HEK293 (cell line): Measurements from ENCODE around the gene EEF1AKMT3.

Experiments used
- CTCF ChIA-PET: fragments of 350-600 bp; formaldehyde crosslinking; extraction: SDS; loops from one replicate; lab custom pipeline; 2021; ENCODE audit warnings: antibody characterized with exemption; lab: Yijun Ruan, JAX
- POLR2A ChIA-PET: fragments of 300-600 bp; formaldehyde crosslinking; extraction: SDS; loops from one replicate; lab custom pipeline; 2020; ENCODE audit warnings: antibody characterized with exemption, inconsistent platforms; lab: Yijun Ruan, JAX
- H3K27ac ChIP-seq: fragments of 200-500 bp; sonication (Bioruptor generic); 2 replicates; pipeline ENCODE4 v1.5.1; 2014; ENCODE audit warnings: low read depth, low read length, control low read depth, inconsistent platforms; ENCODE audit errors: extremely low read depth
- H3K36me3 ChIP-seq, 2 experiments: fragments of 200-500 bp in 1 of 2; sonication (Bioruptor generic) in 1 of 2; 1 replicate in 1 of 2; 2 replicates in 1 of 2; pipeline ENCODE4 v1.5.1; 2014 to 2017; ENCODE audit warnings: inconsistent platforms in 2 of 2, low read length in 2 of 2; ENCODE audit not compliant: control insufficient read depth in 2 of 2, insufficient read depth in 1 of 2
- H3K4me1 ChIP-seq: fragments of 200-500 bp; sonication (Bioruptor generic); 2 replicates; pipeline ENCODE4 v1.5.1; 2014; ENCODE audit warnings: mild to moderate bottlenecking, low read length, inconsistent platforms; ENCODE audit not compliant: control insufficient read depth, insufficient read depth
- H3K4me3 ChIP-seq: 2 replicates; pipeline ENCODE4 v1.5.1; 2011; ENCODE audit warnings: low read depth, mild to moderate bottlenecking, control low read depth, low read length, moderate library complexity
- H3K9me3 ChIP-seq: fragments of 200-500 bp; sonication (Bioruptor generic); 2 replicates; pipeline ENCODE4 v1.5.1; 2014; ENCODE audit warnings: low read depth, low read length, inconsistent platforms; ENCODE audit not compliant: control insufficient read depth, insufficient read depth
- KLF1 ChIP-seq: fragments of 450-650 bp; formaldehyde crosslinking; IDR thresholded peaks from 2 replicates; pipeline ENCODE4 v1.5.1; 2016; ENCODE audit warnings: missing biosample characterization, missing genetic modification characterization
- RBAK ChIP-seq: fragments of 450-650 bp; formaldehyde crosslinking; IDR thresholded peaks from 2 replicates; pipeline ENCODE4 v1.5.1; 2016; ENCODE audit warnings: missing biosample characterization, missing genetic modification characterization
- SALL2 ChIP-seq: fragments of 450-650 bp; formaldehyde crosslinking; IDR thresholded peaks from 2 replicates; pipeline ENCODE4 v1.5.0; 2017; ENCODE audit warnings: missing biosample characterization, mild to moderate bottlenecking, missing genetic modification characterization, borderline replicate concordance
- ZBTB1 ChIP-seq: fragments of 450-650 bp; formaldehyde crosslinking; IDR thresholded peaks from 2 replicates; pipeline ENCODE4 v1.5.1; 2016; ENCODE audit warnings: missing biosample characterization, missing genetic modification characterization
- ZBTB8A ChIP-seq: fragments of 450-650 bp; formaldehyde crosslinking; IDR thresholded peaks from 2 replicates; pipeline ENCODE4 v1.5.1; 2016; ENCODE audit warnings: missing biosample characterization, missing genetic modification characterization
- ZIC2 ChIP-seq: fragments of 450-650 bp; formaldehyde crosslinking; IDR thresholded peaks from 2 replicates; pipeline ENCODE4 v1.5.1; 2016; ENCODE audit warnings: missing biosample characterization, missing genetic modification characterization
- ZNF184 ChIP-seq: fragments of 450-650 bp; IDR thresholded peaks from 2 replicates; pipeline ENCODE4 v1.5.1; 2018; ENCODE audit warnings: missing biosample characterization, mild to moderate bottlenecking, missing genetic modification characterization
- ZNF211 ChIP-seq: fragments of 450-650 bp; formaldehyde crosslinking; IDR thresholded peaks from 2 replicates; pipeline ENCODE4 v1.5.1; 2016; ENCODE audit warnings: low read depth, missing biosample characterization, missing genetic modification characterization
- ZNF404 ChIP-seq: fragments of 450-650 bp; formaldehyde crosslinking; IDR thresholded peaks from 2 replicates; pipeline ENCODE4 v1.5.1; 2017; ENCODE audit warnings: missing biosample characterization, missing genetic modification characterization
- ZNF585B ChIP-seq: fragments of 450-650 bp; formaldehyde crosslinking; IDR thresholded peaks from 2 replicates; pipeline ENCODE4 v1.5.1; 2016; ENCODE audit warnings: missing biosample characterization, missing genetic modification characterization
- TF ChIP-seq, protein P1 (sequence below): fragments of 450-650 bp; formaldehyde crosslinking; IDR thresholded peaks from 2 replicates; pipeline ENCODE4 v1.5.1; 2016; ENCODE audit warnings: missing biosample characterization, missing genetic modification characterization
- TF ChIP-seq, protein P2 (sequence below): fragments of 450-650 bp; formaldehyde crosslinking; IDR thresholded peaks from 2 replicates; pipeline ENCODE4 v1.5.1; 2017; ENCODE audit warnings: missing biosample characterization, missing genetic modification characterization
- TF ChIP-seq, protein P3 (sequence below): fragments of 450-650 bp; formaldehyde crosslinking; IDR thresholded peaks from 2 replicates; pipeline ENCODE4 v1.5.1; 2016; ENCODE audit warnings: missing biosample characterization, missing genetic modification characterization

Gene EEF1AKMT3

DNA sequence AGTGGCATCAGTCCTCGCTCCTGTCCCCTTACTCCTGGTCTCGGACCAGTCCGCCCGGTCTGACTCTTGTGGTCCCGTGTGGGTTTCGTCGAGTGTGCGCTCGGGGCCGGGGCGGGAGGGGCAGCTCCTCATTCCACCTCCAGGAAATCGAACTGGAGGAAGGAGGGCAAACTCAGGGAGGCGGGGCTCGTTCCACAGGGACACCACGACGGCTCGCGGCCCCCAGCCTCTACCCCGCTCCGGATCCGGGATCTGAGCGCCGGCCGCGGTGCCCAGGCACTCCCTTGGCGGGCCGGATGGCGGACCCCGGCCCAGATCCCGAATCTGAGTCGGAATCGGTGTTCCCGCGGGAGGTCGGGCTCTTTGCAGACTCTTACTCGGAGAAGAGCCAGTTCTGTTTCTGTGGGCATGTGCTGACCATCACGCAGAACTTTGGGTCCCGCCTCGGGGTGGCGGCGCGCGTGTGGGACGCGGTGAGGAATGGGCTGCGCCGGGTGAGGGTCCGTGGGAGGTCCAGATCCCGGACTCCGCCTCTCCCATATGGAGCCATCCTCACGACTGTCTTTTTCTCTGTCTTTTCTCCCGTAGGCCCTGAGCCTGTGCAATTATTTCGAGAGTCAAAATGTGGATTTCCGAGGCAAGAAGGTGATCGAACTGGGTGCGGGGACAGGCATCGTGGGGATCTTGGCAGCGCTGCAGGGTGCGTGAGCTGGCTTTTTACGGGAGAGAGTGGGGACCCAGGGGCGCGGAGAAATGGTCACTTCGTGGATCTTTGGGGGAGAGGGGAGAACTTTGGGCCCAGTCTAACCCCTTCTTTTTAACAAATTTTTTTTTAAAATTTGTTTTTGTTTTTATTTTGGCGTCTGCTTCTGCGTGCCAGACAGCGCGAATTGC, at the start of gene EEF1AKMT3 (continued):
- TF ChIP-seq, protein P1, sequence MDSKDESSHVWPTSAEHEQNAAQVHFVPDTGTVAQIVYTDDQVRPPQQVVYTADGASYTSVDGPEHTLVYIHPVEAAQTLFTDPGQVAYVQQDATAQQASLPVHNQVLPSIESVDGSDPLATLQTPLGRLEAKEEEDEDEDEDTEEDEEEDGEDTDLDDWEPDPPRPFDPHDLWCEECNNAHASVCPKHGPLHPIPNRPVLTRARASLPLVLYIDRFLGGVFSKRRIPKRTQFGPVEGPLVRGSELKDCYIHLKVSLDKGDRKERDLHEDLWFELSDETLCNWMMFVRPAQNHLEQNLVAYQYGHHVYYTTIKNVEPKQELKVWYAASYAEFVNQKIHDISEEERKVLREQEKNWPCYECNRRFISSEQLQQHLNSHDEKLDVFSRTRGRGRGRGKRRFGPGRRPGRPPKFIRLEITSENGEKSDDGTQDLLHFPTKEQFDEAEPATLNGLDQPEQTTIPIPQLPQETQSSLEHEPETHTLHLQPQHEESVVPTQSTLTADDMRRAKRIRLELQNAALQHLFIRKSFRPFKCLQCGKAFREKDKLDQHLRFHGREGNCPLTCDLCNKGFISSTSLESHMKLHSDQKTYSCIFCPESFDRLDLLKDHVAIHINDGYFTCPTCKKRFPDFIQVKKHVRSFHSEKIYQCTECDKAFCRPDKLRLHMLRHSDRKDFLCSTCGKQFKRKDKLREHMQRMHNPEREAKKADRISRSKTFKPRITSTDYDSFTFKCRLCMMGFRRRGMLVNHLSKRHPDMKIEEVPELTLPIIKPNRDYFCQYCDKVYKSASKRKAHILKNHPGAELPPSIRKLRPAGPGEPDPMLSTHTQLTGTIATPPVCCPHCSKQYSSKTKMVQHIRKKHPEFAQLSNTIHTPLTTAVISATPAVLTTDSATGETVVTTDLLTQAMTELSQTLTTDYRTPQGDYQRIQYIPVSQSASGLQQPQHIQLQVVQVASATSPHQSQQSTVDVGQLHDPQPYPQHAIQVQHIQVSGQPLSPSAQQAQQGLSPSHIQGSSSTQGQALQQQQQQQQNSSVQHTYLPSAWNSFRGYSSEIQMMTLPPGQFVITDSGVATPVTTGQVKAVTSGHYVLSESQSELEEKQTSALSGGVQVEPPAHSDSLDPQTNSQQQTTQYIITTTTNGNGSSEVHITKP (tag by site-specific recombination): 0 out of 2 replicates have a peak, but pooled peaks have one; percentile 24
- TF ChIP-seq ZBTB8A (tag by site-specific recombination) (peak; percentile 52; the same call in 1 of the 2 replicates), ZNF404 (tag by site-specific recombination) (no peak), ZNF184 (no peak), ZNF211 (tag by site-specific recombination) (no peak)
- TF ChIP-seq, protein P2, sequence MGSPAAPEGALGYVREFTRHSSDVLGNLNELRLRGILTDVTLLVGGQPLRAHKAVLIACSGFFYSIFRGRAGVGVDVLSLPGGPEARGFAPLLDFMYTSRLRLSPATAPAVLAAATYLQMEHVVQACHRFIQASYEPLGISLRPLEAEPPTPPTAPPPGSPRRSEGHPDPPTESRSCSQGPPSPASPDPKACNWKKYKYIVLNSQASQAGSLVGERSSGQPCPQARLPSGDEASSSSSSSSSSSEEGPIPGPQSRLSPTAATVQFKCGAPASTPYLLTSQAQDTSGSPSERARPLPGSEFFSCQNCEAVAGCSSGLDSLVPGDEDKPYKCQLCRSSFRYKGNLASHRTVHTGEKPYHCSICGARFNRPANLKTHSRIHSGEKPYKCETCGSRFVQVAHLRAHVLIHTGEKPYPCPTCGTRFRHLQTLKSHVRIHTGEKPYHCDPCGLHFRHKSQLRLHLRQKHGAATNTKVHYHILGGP (tag by site-specific recombination): no peak
- TF ChIP-seq, all 188 proteins: peak for 24

DNA sequence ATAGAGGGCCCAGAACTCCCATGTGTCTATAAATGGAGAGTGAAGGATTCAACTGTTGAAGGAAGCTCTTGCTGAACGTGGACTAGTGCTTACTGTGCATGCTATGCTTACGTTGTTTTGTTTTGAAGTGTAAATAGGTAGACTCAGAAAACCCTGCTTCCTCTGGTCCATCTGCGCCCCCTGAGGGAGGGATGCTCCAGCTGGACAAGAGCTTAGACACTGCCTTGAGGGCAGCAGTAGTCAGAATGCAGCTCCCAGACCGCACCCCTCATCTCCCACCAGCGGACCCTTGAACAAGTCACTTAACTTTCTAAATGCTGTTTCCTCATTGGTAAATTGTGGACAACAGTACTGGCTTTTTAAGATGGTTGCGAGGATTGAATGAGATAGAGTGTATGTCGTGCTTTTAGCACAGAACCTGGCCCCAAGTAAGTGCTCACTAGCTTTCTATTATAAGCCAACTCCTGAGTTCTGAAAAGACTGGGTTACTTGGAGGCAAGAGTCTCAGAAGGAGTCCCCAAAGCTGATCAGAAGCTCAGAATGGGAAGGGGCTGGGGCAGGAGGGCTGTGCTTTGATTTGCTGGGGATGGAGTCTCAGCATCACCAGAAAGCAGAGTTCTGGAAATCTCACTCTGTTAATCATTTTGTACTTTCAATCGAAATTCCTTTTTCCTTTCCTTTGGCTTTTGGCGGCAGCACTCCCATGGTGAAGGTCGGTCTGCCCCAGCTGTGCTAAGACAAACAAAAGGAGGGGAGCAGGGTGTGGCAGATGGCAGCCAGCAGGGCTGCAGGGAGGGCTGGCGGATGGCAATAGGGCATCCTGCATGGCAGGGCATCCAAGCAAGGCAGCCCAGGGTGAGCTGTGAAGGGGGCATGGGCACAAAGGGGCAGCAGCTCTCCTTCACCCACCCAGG, 49.4 kb upstream of the EEF1AKMT3 start:
- Histone ChIP-seq H3K4me1 (no peaks in the 10 kb centered on the region), H3K4me3 (no peak overlapping the region), H3K27ac (no peak overlapping the region), H3K9me3 (no peaks in the 10 kb centered on the region), H3K36me3 (peaks cover 7 to 39% of the 10 kb centered on the region in 2 experiments; a peak in 2 of 3 replicates)
- CTCF ChIA-PET: interaction anchor here (1.2 to 4.6 kb wide), 3 partner anchors 9 to 30 kb away, joined by 3 to 55 read pairs (median 6); partner anchors contain the start of gene OS9
- POLR2A ChIA-PET: interaction anchor here (2.0 to 2.3 kb wide), 2 partner anchors 13 to 22 kb away, joined by 6 to 7 read pairs; partner anchors contain the start of gene TSPAN31
- TF ChIP-seq KLF1 (tag by site-specific recombination): 0 out of 2 replicates have a peak, but pooled peaks have one; percentile 19
- TF ChIP-seq RBAK (tag by site-specific recombination): no peak
- TF ChIP-seq ZBTB1 (tag by site-specific recombination): no peak
- peak; percentile 78 for TF ChIP-seq ZIC2 (tag by site-specific recombination)
- TF ChIP-seq, protein P3, sequence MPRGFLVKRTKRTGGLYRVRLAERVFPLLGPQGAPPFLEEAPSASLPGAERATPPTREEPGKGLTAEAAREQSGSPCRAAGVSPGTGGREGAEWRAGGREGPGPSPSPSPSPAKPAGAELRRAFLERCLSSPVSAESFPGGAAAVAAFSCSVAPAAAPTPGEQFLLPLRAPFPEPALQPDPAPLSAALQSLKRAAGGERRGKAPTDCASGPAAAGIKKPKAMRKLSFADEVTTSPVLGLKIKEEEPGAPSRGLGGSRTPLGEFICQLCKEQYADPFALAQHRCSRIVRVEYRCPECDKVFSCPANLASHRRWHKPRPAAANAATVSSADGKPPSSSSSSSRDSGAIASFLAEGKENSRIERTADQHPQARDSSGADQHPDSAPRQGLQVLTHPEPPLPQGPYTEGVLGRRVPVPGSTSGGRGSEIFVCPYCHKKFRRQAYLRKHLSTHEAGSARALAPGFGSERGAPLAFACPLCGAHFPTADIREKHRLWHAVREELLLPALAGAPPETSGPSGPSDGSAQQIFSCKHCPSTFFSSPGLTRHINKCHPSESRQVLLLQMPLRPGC (tag by site-specific recombination): no peak
- TF ChIP-seq ZNF585B (tag by site-specific recombination): peak; percentile 59
- TF ChIP-seq SALL2 (tag by site-specific recombination): no peak
